H1 (cell line): ENCODE measurements around the gene DNAJC11. TPM values are rescaled to one million over a fixed set of nuclear protein-coding genes. Genes with fewer than 3 reads are reported as not detected.
A peak's percentile ranks its signal among the peaks of the same experiment; 100 is the strongest.

Experiments used
- CTCF ChIA-PET: fragments of 300-600 bp; sonication (Branson Sonifier 250); formaldehyde crosslinking; loops from one replicate; lab custom pipeline; 2021; ENCODE audit not compliant: partially characterized antibody; lab: Charles Lee
- POLR2A ChIA-PET: fragments of 300-600 bp; sonication (Branson Sonifier 250); formaldehyde crosslinking; loops from one replicate; lab custom pipeline; 2021; ENCODE audit warnings: inconsistent platforms; ENCODE audit not compliant: partially characterized antibody; lab: Charles Lee
- DNase-seq, 2 experiments: peaks; one replicate each; pipeline versions ENCODE4 v3.0.0 to v3.0.0-alpha.2; 2010 to 2022; ENCODE audit warnings: low spot score in 2 of 2, low read depth in 1 of 2, mixed read lengths in 1 of 2
- FAIRE-seq: peaks from 2 replicates; lab custom pipeline; 2011; peaks lifted over from hg19 to GRCh38; lab: Jason Lieb, UNC
- H2AFZ ChIP-seq: 2 replicates; pipeline ENCODE4 v1.8.1; 2012; ENCODE audit warnings: low read length, inconsistent platforms
- H2AK5ac ChIP-seq: 2 replicates; pipeline ENCODE4 v1.6.1; 2013; ENCODE audit warnings: low read depth, low read length
- H2BK120ac ChIP-seq: replicated peaks from 2 replicates; pipeline ENCODE3; 2013; ENCODE audit warnings: low read depth, low read length, inconsistent platforms
- H2BK12ac ChIP-seq: 2 replicates; pipeline ENCODE4 v1.6.1; 2013; ENCODE audit warnings: low read depth, low read length
- H2BK15ac ChIP-seq: 2 replicates; pipeline ENCODE4 v1.6.1; 2013; ENCODE audit warnings: low read length
- H2BK20ac ChIP-seq: 2 replicates; pipeline ENCODE4 v1.6.1; 2013; ENCODE audit warnings: low read length
- H2BK5ac ChIP-seq: 2 replicates; pipeline ENCODE4 v1.6.1; 2013; ENCODE audit warnings: low read depth, low read length
- H3K14ac ChIP-seq: 2 replicates; pipeline ENCODE4 v1.6.1; 2013; ENCODE audit warnings: inconsistent platforms; ENCODE audit not compliant: insufficient read length
- H3K18ac ChIP-seq: 2 replicates; pipeline ENCODE4 v1.6.1; 2013; ENCODE audit warnings: low read length; ENCODE audit errors: extremely low read depth
- H3K23ac ChIP-seq: 2 replicates; pipeline ENCODE4 v1.6.1; 2013; ENCODE audit warnings: inconsistent platforms; ENCODE audit not compliant: insufficient read length
- H3K23me2 ChIP-seq: 2 replicates; pipeline ENCODE4 v1.6.1; 2013; ENCODE audit warnings: low read depth, low read length
- H3K27ac ChIP-seq: 2 replicates; pipeline ENCODE4 v1.6.1; 2011; ENCODE audit warnings: low read depth, low read length, inconsistent platforms
- H3K27me3 ChIP-seq, 4 experiments: replicated peaks in 1 of 4; 1 replicate in 1 of 4; 2 replicates in 3 of 4; pipeline versions ENCODE4 v1.6.1 to v1.8.1; 2011 to 2013; ENCODE audit warnings: low read length in 3 of 4, mild to moderate bottlenecking in 3 of 4, inconsistent platforms in 2 of 4, mixed read lengths in 2 of 4, moderate library complexity in 1 of 4; ENCODE audit not compliant: control insufficient read depth in 3 of 4, insufficient read depth in 3 of 4; ENCODE audit errors: extremely low read depth in 1 of 4
- H3K36me3 ChIP-seq, 4 experiments: 2 replicates each; pipeline versions ENCODE4 v1.6.1 to v1.8.1; 2011 to 2013; ENCODE audit warnings: mild to moderate bottlenecking in 4 of 4, low read length in 3 of 4, moderate library complexity in 2 of 4, control low read depth in 1 of 4, inconsistent platforms in 1 of 4; ENCODE audit not compliant: insufficient read depth in 4 of 4, control insufficient read depth in 2 of 4
- H3K4ac ChIP-seq: replicated peaks from 2 replicates; pipeline ENCODE3; 2013; ENCODE audit warnings: low read length, low read depth, mixed read lengths, inconsistent platforms; ENCODE audit not compliant: insufficient read length
- H3K4me1 ChIP-seq, 4 experiments: replicated peaks in 1 of 4; 1 replicate in 1 of 4; 2 replicates in 3 of 4; pipeline versions ENCODE4 v1.6.1 to v1.8.1; 2011 to 2013; ENCODE audit warnings: low read length in 3 of 4, inconsistent platforms in 2 of 4, mixed read lengths in 1 of 4; ENCODE audit not compliant: insufficient read depth in 4 of 4, control insufficient read depth in 3 of 4
- H3K4me2 ChIP-seq, 2 experiments: 2 replicates each; pipeline versions ENCODE4 v1.6.1 to v1.8.1; 2011 to 2013; ENCODE audit warnings: low read depth in 2 of 2, low read length in 2 of 2, control low read depth in 1 of 2, inconsistent platforms in 1 of 2, mild to moderate bottlenecking in 1 of 2; ENCODE audit not compliant: insufficient read depth in 1 of 2
- H3K4me3 ChIP-seq, 4 experiments: fragments of 200-600, 300-600 bp in 1 of 4; sonication (generic), shearing (Covaris generic), sonication (Bioruptor Twin) in 1 of 4; 2 replicates each; pipeline versions ENCODE4 v1.5.1 to v1.8.1; 2011 to 2016; ENCODE audit warnings: low read length in 4 of 4, low read depth in 3 of 4, control low read depth in 2 of 4, inconsistent platforms in 2 of 4, mild to moderate bottlenecking in 2 of 4, mixed read lengths in 1 of 4, moderate library complexity in 1 of 4; ENCODE audit not compliant: insufficient read depth in 2 of 4; ENCODE audit errors: extremely low read depth in 1 of 4
- H3K56ac ChIP-seq: replicated peaks from 2 replicates; pipeline ENCODE3; 2013; ENCODE audit warnings: low read depth, mild to moderate bottlenecking, mixed read lengths, low read length, inconsistent platforms; ENCODE audit not compliant: insufficient read length
- H3K79me1 ChIP-seq: 2 replicates; pipeline ENCODE4 v1.6.1; 2013; ENCODE audit warnings: low read depth, low read length, control low read depth
- H3K79me2 ChIP-seq, 2 experiments: 2 replicates each; pipeline versions ENCODE4 v1.6.1 to v1.8.1; 2012 to 2013; ENCODE audit warnings: low read length in 2 of 2, mild to moderate bottlenecking in 2 of 2, inconsistent platforms in 1 of 2; ENCODE audit not compliant: insufficient read depth in 2 of 2, control insufficient read depth in 1 of 2
- H3K9ac ChIP-seq, 4 experiments: replicated peaks in 1 of 4; 1 replicate in 1 of 4; 2 replicates in 3 of 4; pipeline versions ENCODE4 v1.6.1 to v1.8.1; 2011 to 2013; ENCODE audit warnings: low read depth in 3 of 4, low read length in 3 of 4, control low read depth in 2 of 4, mild to moderate bottlenecking in 2 of 4, moderate library complexity in 2 of 4, inconsistent platforms in 1 of 4; ENCODE audit errors: extremely low read depth in 1 of 4
- H3K9me3 ChIP-seq, 2 experiments: 2 replicates each; pipeline versions ENCODE4 v1.6.1 to v1.8.1; 2012 to 2013; ENCODE audit warnings: mild to moderate bottlenecking in 2 of 2, moderate library complexity in 2 of 2, control low read depth in 1 of 2, inconsistent platforms in 1 of 2, low read depth in 1 of 2, low read length in 1 of 2, mixed read lengths in 1 of 2; ENCODE audit not compliant: insufficient read depth in 2 of 2
- H4K20me1 ChIP-seq, 2 experiments: replicated peaks in 1 of 2; 2 replicates each; pipeline versions ENCODE3 to v1.8.1; 2011 to 2013; ENCODE audit warnings: inconsistent platforms in 2 of 2, low read length in 2 of 2, mild to moderate bottlenecking in 1 of 2; ENCODE audit not compliant: insufficient read depth in 2 of 2, control insufficient read depth in 1 of 2
- H4K5ac ChIP-seq: 2 replicates; pipeline ENCODE4 v1.6.1; 2013; ENCODE audit warnings: low read length, low read depth, mixed read lengths, inconsistent platforms; ENCODE audit not compliant: insufficient read length
- H4K8ac ChIP-seq: 2 replicates; pipeline ENCODE4 v1.8.0; 2013; ENCODE audit warnings: mild to moderate bottlenecking, moderate library complexity, low read length, inconsistent platforms; ENCODE audit not compliant: insufficient read depth; ENCODE audit errors: extremely low read depth
- H4K91ac ChIP-seq: replicated peaks from 2 replicates; pipeline ENCODE3; 2013; ENCODE audit warnings: low read length, mixed read lengths, inconsistent platforms; ENCODE audit not compliant: insufficient read length
- EP300 ChIP-seq, 2 experiments: IDR thresholded peaks; 1 replicate in 1 of 2; 2 replicates in 1 of 2; pipeline ENCODE4 v1.6.1; 2011 to 2012; ENCODE audit warnings: low read depth in 2 of 2, low read length in 2 of 2, mild to moderate bottlenecking in 2 of 2, borderline replicate concordance in 1 of 2, inconsistent platforms in 1 of 2, moderate library complexity in 1 of 2
- KDM4A ChIP-seq: IDR thresholded peaks from one replicate; pipeline ENCODE4 v1.7.1; 2012; ENCODE audit warnings: low read depth, mild to moderate bottlenecking, moderate library complexity, low read length, inconsistent platforms; ENCODE audit not compliant: severe bottlenecking
- POLR2A ChIP-seq, 2 experiments: IDR thresholded peaks; 1 replicate in 1 of 2; 2 replicates in 1 of 2; pipeline ENCODE4 v1.6.1; 2011; ENCODE audit warnings: low read depth in 2 of 2, low read length in 2 of 2, mild to moderate bottlenecking in 2 of 2; ENCODE audit errors: control extremely low read depth in 1 of 2
- RBBP5 ChIP-seq: IDR thresholded peaks from 2 replicates; pipeline ENCODE4 v1.7.1; 2012; ENCODE audit warnings: low read depth, mild to moderate bottlenecking, inconsistent platforms, low read length, moderate library complexity, borderline replicate concordance
- WGBS, 2 experiments: shearing (Covaris generic) in 1 of 2; methylation state at CpG; one replicate each; pipeline versions ENCODE4 v1.1.6 to v1.1.7; 2013 to 2015; ENCODE audit warnings: low lambda C conversion rate in 2 of 2, mixed read lengths in 2 of 2, inconsistent platforms in 1 of 2, low coverage in 1 of 2, missing lambda C conversion rate in 1 of 2; ENCODE audit not compliant: insufficient replicate concordance in 2 of 2, insufficient coverage in 1 of 2, insufficient read length in 1 of 2; ENCODE audit errors: extremely low coverage in 1 of 2, missing lambda C conversion rate in 1 of 2; 5-methylcytosine and 5-hydroxymethylcytosine counted together
- polyA plus RNA-seq, 7 experiments: library from polyadenylated mRNA; depleted of rRNA in 3 of 7; stranded (reverse) in 5 of 7; unstranded in 2 of 7; fragments of >200 nt in 5 of 7; fragments of 200-250 nt in 2 of 7; gene quantifications; 1 replicate in 5 of 7; 2 replicates in 1 of 7; 4 replicates in 1 of 7; pipeline versions ENCODE4 v1.2.1 to v1.2.3, GENCODE V29; 2011 to 2013; ENCODE audit warnings: missing spikeins in 2 of 7, mixed read lengths in 2 of 7
- total RNA-seq: library from RNA; stranded (reverse); fragmentation: NEBNext Ultra II Directional; extraction: Animal tissue kit (Norgen Biotek cat#: 25700); gene quantifications from 2 replicates; pipeline ENCODE4 v1.2.1, GENCODE V29; 2021

The DNAJC11 gene
- total and polyA plus RNA-seq, 2 of the 8 experiments (the other 6 are each of a cell fraction or from before 2014, with no cell fraction given) = 43.9 to 90.9 TPM

GRCh38 chr1:6600410-6601048, 101.1 kb downstream of the DNAJC11 start:
- peak overlapping the region in 3 of 4 experiments; percentile 29 to 79 (median 77); a peak in 6 of 7 replicates for H3K9ac ChIP-seq
- peak in 1 of 2 experiments; percentile 52 for DNase-seq

More at GRCh38 chr1:6600410-6601048, 101.1 kb downstream of the DNAJC11 start:
- Histone ChIP-seq H4K20me1 (peaks cover 27 to 34% of the 10 kb centered on the region in 2 experiments), H3K27me3 (no peaks in the 10 kb centered on the region; a peak in 1 of 7 replicates), H3K79me2 (peaks cover 22 to 55% of the 10 kb centered on the region in 2 experiments; a peak in 3 of 4 replicates), H2BK5ac (peak overlapping the region; percentile 8; the same call in 1 of the 2 replicates), H4K8ac (0 out of 2 replicates have a peak overlapping the region, but pooled peaks have one; percentile 17), H4K91ac (no peak overlapping the region), H3K4me1 (peaks cover 2 to 13% (median 9%) of the 10 kb centered on the region in 4 experiments), H2BK12ac (0 out of 2 replicates have a peak overlapping the region, but pooled peaks have one; percentile 7), H3K9me3 (no peaks in the 10 kb centered on the region), H3K27ac (no peak overlapping the region), H3K14ac (no peak overlapping the region), H2BK120ac (no peak overlapping the region), H2BK15ac (no peak overlapping the region), H2BK20ac (no peak overlapping the region), H3K23me2 (peaks cover 18% of the 10 kb centered on the region), H3K4ac (no peak overlapping the region), H2AFZ (no peak overlapping the region), H3K4me3 (peak overlapping the region; percentile 75 to 92 (median 86)), H3K23ac (no peak overlapping the region), H2AK5ac (no peak overlapping the region), H3K36me3 (peaks cover 10 to 24% (median 20%) of the 10 kb centered on the region in 4 experiments; a peak in 7 of 8 replicates), H4K5ac (no peak overlapping the region), H3K79me1 (peaks cover 21% of the 10 kb centered on the region), H3K56ac (no peak overlapping the region), H3K18ac (peak overlapping the region; percentile 25; the same call in 1 of the 2 replicates), H3K4me2 (peak overlapping the region; percentile 91 to 94)
- CTCF ChIA-PET = interaction anchor here (0.7 to 3.3 kb wide), 13 partner anchors 9 to 163 kb away, joined by 3 to 16 read pairs (median 3); partner anchors contain the start of genes NOL9, PHF13 and TAS1R1
- TF ChIP-seq RBBP5 (no peak), POLR2A (IDR thresholded peaks at IDR 0.05; ENCODE audit: control extremely low read depth in 1 of 2, low read depth in 2 of 2, low read length in 2 of 2) (no peak; a peak in 1 of 3 replicates), KDM4A (no peak), EP300 (IDR thresholded peaks at IDR 0.05; ENCODE audit: borderline replicate concordance in 1 of 2, low read depth in 2 of 2, low read length in 2 of 2) (no peak)
- no peak for FAIRE-seq
- WGBS, 2 experiments = 38% methylated on average over 10 of the region's 10 CpGs; no CpG with 5 or more reads in 1 of the 2 experiments
- POLR2A ChIA-PET = interaction anchor here (5.4 to 10.8 kb wide), 4 partner anchors 10 to 46 kb away, joined by 46 to 196 read pairs (median 120); partner anchors contain the start of genes NOL9, TAS1R1, THAP3 and ZBTB48
